Measurements from ENCODE around the gene RTN4RL2. TPM values are rescaled to one million over a fixed set of nuclear protein-coding genes. Genes with fewer than 3 reads are reported as not detected.
A peak's percentile ranks its signal among the peaks of the same experiment; 100 is the strongest.

RTN4RL2 gene
- total RNA-seq, 2 experiments from 2014 or later, result 0.23 to 0.27 TPM

DNA sequence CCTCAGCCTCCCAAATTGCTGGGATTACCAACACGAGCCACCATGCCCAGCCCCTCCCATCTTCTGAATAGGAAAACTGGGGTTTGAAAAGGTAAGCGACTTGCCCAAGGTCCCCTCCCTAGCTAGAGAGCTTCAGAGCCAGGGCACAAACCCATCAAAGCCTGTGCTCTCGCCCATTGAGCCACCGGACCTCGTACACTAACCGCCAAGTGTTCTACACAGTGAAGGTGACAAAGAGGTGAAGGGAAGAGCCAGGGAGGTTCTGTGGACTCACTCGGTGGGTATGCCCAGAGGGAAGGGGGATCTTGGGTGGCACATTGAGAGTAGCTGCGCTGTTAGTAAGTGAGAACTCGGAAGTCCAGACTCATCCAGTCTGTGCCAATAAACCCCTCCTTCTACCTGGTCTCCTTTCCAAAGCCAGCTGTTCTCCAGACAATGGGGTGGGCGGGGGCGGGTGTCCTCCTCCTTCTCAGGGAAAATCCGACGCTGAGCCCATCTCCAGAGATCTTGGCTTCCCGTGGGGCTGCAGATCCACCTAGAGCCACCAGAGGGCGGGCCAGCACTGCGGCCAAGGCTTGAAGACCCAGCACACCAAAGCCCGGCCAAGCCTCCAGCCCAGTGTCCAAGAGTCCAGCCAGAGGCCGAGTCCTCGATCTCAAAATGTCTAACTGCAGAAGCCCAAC lies 3.2 kb upstream of the RTN4RL2 start:
- ATAC-seq, result peak; percentile 57
- H3K4me3 Mint-ChIP-seq, result peak overlapping the region; percentile 48
- ChIA-PET CTCF (interaction anchor here (0.6 to 9.1 kb wide), 55 partner anchors 8 to 335 kb away, joined by 3 to 254 read pairs (median 6); partner anchors contain the start of genes P2RX3, SLC43A1, SLC43A3 and SMTNL1), POLR2A (interaction anchor here (0.9 to 2.4 kb wide), 9 partner anchors 18 to 122 kb away, joined by 3 to 10 read pairs (median 4); partner anchors contain the start of genes SLC43A1 and TIMM10)
- H3K9me3 Mint-ChIP-seq, result no peaks in the 10 kb centered on the region
- intact Hi-C loops (cut with micrococcal nuclease), result loop anchor here (1.0 kb wide), 1 partner anchor 70 kb away; no protein-coding TSS in a partner anchor
- H3K4me1 Mint-ChIP-seq (ENCODE audit: low read depth), result peaks cover 21% of the 10 kb centered on the region
- peaks cover 34% of the 10 kb centered on the region for H3K27me3 Mint-ChIP-seq
- H3K27ac Mint-ChIP-seq, result no peak overlapping the region
- H3K36me3 Mint-ChIP-seq (ENCODE audit: low read depth), result no peaks in the 10 kb centered on the region
- peak; percentile 86 for DNase-seq
- TF ChIP-seq, protein P1, sequence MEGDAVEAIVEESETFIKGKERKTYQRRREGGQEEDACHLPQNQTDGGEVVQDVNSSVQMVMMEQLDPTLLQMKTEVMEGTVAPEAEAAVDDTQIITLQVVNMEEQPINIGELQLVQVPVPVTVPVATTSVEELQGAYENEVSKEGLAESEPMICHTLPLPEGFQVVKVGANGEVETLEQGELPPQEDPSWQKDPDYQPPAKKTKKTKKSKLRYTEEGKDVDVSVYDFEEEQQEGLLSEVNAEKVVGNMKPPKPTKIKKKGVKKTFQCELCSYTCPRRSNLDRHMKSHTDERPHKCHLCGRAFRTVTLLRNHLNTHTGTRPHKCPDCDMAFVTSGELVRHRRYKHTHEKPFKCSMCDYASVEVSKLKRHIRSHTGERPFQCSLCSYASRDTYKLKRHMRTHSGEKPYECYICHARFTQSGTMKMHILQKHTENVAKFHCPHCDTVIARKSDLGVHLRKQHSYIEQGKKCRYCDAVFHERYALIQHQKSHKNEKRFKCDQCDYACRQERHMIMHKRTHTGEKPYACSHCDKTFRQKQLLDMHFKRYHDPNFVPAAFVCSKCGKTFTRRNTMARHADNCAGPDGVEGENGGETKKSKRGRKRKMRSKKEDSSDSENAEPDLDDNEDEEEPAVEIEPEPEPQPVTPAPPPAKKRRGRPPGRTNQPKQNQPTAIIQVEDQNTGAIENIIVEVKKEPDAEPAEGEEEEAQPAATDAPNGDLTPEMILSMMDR (IDR thresholded peaks at IDR 0.05), result peak; percentile 99

DNA sequence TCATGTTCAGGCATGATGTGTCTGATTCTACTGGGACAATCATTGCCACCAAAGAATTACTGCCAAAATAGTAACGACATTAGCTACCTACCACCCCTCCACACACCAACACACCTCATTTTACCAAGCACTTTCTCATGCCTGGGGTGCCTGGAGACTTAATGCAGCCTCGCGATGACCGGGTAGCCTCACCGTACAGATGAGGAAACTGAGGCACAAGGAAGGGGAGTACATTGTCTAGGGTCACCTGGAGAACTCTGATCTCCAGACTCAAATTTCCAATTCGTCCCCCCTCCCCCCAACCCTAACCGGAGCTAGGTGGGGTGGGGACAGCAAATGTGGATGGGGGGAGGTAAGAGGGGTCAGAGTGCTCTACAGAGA lies 2.7 kb upstream of the RTN4RL2 start:
- peak; percentile 29 for ATAC-seq
- H3K36me3 Mint-ChIP-seq (ENCODE audit: low read depth), result no peaks in the 10 kb centered on the region
- H3K27ac Mint-ChIP-seq, result no peak overlapping the region
- intact Hi-C loops (cut with micrococcal nuclease), result loop anchor here (1.0 to 2.0 kb wide), 2 partner anchors 23 to 70 kb away; no protein-coding TSS in a partner anchor
- peaks cover 21% of the 10 kb centered on the region for H3K4me1 Mint-ChIP-seq (ENCODE audit: low read depth)
- peak overlapping the region; percentile 48 for H3K4me3 Mint-ChIP-seq
- ChIA-PET CTCF (interaction anchor here (0.6 to 9.1 kb wide), 55 partner anchors 9 to 334 kb away, joined by 3 to 254 read pairs (median 6); partner anchors contain the start of genes P2RX3, SLC43A1, SLC43A3 and SMTNL1), POLR2A (interaction anchor here (0.9 to 2.4 kb wide), 10 partner anchors 15 to 122 kb away, joined by 3 to 10 read pairs (median 4); partner anchors contain the start of genes SLC43A1 and TIMM10)
- peaks cover 34% of the 10 kb centered on the region for H3K27me3 Mint-ChIP-seq
- DNase-seq, result no peak
- TF ChIP-seq, protein P1 (IDR thresholded peaks at IDR 0.05), result peak; percentile 58
- no peaks in the 10 kb centered on the region for H3K9me3 Mint-ChIP-seq

DNA sequence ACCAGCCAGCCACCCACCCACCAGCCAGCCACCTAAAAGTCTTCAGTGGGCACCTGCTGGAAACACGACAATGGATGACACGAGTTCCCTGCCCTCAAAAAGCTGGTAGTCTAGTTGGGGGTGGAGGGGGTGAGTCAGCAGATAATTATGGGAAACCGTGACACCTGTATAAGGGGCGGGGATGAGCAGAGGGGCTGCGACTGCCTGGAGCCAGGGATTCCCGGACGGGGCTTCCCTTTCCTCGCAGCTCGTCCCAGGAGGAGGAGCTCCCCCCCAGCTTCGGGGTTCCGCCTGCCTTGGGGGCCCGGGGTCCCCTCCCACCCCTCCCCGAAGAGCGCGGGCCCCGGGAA lies 2.3 kb upstream of the RTN4RL2 start:
- H3K4me3 Mint-ChIP-seq, result peak overlapping the region; percentile 69
- intact Hi-C loops (cut with micrococcal nuclease), result loop anchor here (2.0 kb wide), 1 partner anchor 23 kb away; no protein-coding TSS in a partner anchor
- POLR2A ChIA-PET, result interaction anchor here (0.9 to 2.4 kb wide), 11 partner anchors 15 to 123 kb away, joined by 3 to 10 read pairs (median 4); partner anchors contain the start of genes SLC43A1 and TIMM10

DNA sequence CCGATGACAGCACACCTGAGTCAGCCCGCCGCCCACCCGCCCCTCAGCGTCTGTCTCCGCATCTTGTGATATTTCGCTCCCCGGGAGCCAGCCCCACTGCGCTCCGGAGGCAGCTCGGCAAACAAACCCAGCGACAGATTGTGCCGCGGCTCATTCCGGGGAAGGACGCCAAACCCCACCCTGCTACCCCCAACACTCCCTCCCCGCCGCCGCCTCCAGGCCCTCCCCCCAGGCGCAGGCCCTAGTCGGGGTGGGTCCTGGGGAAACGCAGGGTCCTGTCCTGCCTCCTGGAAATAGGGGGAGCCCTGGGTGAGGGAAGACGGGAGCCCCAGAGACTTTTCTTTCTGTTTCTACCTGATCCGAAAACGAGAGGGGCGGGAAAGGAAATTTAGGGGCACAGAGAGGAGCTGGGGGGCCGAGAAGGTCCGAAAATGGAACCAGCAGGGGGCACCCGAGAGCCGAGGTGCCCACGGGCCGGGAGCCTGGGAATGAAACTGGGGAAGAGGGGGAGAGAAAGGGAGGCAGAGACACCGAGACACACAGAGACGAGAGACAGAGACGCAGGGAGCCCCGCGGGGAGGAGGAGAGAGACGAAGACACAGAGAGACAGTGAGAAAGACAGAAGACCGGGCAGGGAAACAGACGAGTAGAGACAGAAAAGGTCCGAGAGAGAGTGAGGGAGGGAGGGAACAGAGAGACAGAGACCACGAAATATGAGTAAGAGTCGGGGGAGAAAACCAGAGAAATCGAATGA lies 1.7 kb upstream of the RTN4RL2 start:
- peaks cover 33% of the 10 kb centered on the region for H3K27me3 Mint-ChIP-seq
- peak overlapping the region; percentile 2 for H3K27ac Mint-ChIP-seq
- ATAC-seq (peak; percentile 40), DNase-seq (peak; percentile 78)
- intact Hi-C loops (cut with micrococcal nuclease), result loop anchor here (2.0 kb wide), 1 partner anchor 22 kb away; no protein-coding TSS in a partner anchor
- no peaks in the 10 kb centered on the region for H3K9me3 Mint-ChIP-seq
- peak overlapping the region; percentile 69 for H3K4me3 Mint-ChIP-seq
- H3K4me1 Mint-ChIP-seq (ENCODE audit: low read depth), result peaks cover 21% of the 10 kb centered on the region
- no peaks in the 10 kb centered on the region for H3K36me3 Mint-ChIP-seq (ENCODE audit: low read depth)
- POLR2A ChIA-PET, result interaction anchor here (1.1 to 2.4 kb wide), 8 partner anchors 14 to 73 kb away, joined by 3 to 10 read pairs (median 5); partner anchors contain the start of gene TIMM10
- TF ChIP-seq, protein P1 (IDR thresholded peaks at IDR 0.05), result peak; percentile 93
- CTCF ChIA-PET, result interaction anchor here (0.6 to 9.1 kb wide), 47 partner anchors 8 to 1036 kb away, joined by 3 to 254 read pairs (median 7); partner anchors contain the start of genes P2RX3, SLC43A1, SLC43A3 and TIMM10

More for the DNA sequence above, 2.3 kb upstream of the RTN4RL2 start:
- Mint-ChIP-seq H3K9me3 (no peaks in the 10 kb centered on the region), H3K36me3 (ENCODE audit: low read depth) (no peaks in the 10 kb centered on the region), H3K4me1 (ENCODE audit: low read depth) (peaks cover 21% of the 10 kb centered on the region), H3K27ac (no peak overlapping the region), H3K27me3 (peaks cover 34% of the 10 kb centered on the region)
- TF ChIP-seq, protein P1 (IDR thresholded peaks at IDR 0.05), result no peak
- CTCF ChIA-PET, result interaction anchor here (0.6 to 9.1 kb wide), 59 partner anchors 8 to 1037 kb away, joined by 3 to 254 read pairs (median 6); partner anchors contain the start of genes P2RX3, SLC43A1, SLC43A3 and SMTNL1
- DNase-seq (peak; percentile 61), ATAC-seq (peak; percentile 32)
